Tongue (tissue), 2 donors: ENCODE data around the gene MORN5. TPM values are rescaled to one million over a fixed set of nuclear protein-coding genes. Genes with fewer than 3 reads are reported as not detected.

Source experiments
- DNase-seq: peaks from one replicate; pipeline ENCODE4 v3.0.0-alpha.2; 2015
- total RNA-seq: library from RNA; depleted of rRNA; stranded (reverse); fragments of >200 nt; gene quantifications from one replicate; pipeline ENCODE4 v1.2.3, GENCODE V29; 2014

MORN5 gene
- total RNA-seq, 1 donor from 2014 or later: not detected

DNA sequence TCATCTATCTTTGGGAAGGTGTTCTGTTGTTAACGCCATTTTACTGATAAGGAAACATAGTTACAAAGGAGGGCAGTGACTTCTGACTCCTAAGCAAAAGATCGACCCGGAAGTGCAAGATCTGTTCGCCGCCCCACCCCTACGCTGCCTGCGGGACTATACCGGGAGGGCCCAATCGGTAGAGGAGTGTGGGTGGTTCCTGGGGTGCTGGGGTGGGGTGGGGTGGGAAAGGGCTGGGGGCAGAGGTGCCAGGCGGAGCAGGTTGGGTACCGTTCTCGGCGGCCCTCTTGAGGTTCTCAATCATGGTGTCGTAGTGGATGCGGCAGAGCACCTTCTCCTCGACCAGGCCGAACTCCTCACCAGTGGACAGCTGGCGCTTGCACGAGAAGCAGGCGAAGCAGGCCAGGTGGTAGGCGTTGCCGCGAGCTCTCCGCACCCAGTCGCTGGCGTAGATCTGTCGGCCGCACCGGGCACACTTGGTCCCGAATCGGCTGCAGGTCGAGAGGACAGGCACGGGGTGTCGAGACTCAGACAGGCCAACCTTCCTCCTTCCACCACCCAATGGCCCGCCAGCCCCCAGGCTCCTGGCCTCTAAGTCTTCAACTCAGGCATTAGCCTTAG is 57.2 kb downstream of the MORN5 start:
- no peak for DNase-seq

DNA sequence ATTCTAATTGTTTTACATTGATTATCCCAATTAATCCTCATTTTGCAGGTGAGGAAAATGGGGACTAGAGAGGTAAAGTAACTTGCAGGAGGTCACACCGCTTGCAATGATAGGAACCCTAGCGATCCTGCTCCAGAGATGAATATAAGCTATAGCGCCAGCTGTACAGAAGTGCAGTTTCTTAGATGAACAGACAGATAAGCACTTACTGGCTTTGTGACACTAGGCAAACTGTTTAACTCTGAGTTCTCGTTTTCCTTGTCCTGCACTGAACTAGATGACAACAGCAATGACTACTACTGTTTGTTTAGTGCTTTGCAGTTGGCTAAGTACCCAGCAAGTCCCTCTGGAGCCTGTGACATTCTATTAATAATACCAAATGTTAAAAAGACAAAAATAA is 57.9 kb downstream of the MORN5 start:
- no peak for DNase-seq

DNA sequence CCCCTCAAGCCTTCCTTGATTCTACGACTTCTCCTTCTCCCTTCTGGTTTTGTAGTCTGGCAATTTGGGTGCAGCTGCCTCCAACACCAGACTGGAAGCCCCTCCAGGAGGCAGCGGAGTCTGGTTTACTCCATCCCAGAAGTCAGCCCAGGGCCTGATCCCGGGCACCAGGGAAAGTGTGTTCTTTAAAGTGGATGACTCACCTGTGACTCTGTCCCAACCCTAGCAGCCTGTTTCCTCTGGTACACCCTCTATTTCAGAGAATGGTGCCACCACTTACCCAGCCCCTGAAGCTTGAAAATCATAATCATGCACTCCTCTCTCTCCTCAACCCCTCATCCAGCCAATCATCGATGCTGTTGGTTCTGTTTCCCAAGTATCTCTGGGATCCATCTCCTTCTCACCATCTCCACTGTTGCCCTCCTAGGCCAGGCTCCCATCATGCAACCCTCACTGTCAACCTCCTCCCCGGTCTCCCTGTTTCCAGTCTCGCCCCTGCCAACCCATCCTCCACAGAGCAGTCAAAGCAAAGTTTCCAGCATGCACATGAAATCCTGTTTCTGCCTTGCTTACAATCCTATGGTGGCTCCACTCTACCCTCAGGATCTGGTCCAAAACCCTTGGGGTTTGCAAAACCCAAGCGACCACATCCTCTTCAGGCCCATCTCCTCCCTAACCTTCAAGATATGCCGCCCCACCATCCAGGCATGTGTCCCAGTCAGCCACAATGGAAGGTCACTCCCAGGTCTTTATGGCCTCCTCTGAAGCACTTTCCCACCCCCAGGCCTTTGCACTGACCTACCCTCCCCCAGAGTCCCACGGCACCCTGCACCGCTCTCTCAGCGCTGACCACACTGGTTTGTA is 58.6 kb downstream of the MORN5 start:
- no peak for DNase-seq

DNA sequence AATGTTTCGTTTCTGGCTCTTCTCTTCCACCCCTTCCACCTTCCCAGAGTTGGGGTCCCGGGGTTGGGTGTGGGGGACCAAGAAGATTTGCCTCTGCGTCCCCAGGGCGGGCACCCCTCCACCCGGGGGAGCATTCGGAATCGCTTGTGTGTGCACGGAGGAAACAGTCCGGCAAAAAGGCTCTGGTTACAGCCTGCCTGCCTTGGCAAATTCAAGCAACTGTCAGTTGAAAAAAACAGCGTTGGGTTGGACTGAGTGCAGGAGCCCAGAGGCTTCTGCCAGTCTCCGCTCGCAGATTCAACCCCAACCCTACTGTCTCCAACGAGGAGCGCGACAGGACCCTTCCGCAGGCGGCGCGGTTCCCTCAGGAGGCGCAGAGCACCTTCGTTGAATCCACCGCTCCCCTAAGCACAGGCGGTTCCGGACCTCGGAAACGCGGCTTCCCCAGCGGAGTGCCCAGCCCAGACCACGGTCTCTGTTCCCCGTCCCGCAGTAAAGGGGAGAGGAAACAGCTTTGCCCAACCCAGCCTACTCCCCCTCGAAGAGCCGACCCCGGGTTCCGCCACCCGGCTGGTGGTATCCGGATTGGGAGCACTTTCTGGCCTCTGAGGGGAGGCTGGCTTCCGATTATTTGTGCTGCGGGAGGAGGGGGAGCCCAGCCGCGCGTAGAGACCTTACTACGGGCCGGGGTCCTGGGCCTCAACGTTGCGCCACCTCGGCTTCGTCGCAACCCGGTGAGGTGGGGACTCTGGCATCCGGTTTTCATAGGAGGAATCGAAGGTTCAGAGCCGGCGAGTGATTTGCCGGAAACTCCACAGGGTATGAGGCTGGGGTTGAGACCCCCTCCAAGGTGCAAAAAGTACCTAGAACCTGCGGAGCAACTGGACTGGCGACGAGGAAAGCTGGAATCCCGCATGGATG is 59.5 kb downstream of the MORN5 start:
- DNase-seq: peak; percentile 64

DNA sequence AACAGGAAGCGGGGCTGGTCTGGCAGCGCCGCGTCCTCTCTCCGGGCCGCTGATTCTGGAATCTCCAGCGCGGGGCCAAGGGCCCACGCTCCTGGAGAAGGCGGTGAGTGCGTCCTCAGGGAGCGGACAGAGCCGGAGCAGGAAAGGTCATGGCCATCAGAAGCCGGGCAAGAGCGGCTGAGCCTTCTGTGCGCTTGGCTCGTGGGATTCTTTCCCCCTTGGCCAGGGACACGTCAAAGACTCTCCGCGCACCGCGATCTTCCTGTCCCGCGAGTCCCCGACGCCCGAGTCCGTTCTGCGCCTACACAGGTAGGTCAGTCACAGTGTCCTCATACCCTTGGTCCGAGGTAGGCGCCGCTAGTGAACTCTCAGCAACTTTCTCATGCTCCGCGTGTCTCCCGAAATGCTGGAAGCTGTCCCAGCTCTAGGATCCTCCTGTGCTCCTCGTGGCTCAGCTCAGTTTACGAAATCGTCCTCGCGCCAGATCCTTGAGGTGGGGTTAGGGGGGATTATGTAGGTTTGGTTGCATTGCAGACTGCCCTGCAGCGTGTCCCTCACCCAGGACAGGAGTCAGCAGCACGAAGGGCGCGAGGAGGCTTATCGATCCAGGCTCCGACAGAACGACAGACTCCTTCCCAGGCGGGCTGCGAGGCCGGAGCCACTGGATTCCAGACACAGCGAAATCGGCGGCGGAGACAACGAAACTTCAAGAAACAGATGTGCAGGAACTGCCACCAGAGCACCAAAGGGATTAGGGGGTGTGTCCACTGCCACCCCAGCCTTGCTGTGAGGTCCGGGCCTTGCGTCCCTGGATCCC is 60.4 kb downstream of the MORN5 start:
- DNase-seq: peak; percentile 61

DNA sequence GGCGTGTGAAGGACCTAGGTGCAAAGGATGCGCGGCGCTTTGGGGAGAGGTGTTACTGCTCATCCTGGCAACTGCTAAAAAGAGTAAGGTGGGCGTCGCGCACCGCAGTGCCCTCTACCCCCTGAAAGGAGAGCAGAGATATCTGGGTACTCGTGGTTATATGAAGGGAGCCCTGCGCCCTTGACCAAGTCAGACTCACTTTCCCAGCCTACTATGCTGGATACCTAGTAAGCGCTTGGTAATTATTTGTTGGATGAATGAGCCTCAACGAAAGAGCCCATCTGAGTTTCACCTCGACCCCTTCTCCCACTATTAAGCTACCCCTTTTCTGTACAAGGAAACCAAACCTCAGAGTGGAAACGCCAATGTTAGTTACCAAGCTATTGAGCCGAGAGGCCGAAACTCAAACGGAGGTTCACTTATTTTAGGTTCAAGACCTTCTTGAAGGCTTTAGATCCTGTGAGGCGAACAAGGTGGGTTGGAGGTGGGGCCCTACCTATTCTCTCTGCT is 61.0 kb downstream of the MORN5 start:
- no peak for DNase-seq

DNA sequence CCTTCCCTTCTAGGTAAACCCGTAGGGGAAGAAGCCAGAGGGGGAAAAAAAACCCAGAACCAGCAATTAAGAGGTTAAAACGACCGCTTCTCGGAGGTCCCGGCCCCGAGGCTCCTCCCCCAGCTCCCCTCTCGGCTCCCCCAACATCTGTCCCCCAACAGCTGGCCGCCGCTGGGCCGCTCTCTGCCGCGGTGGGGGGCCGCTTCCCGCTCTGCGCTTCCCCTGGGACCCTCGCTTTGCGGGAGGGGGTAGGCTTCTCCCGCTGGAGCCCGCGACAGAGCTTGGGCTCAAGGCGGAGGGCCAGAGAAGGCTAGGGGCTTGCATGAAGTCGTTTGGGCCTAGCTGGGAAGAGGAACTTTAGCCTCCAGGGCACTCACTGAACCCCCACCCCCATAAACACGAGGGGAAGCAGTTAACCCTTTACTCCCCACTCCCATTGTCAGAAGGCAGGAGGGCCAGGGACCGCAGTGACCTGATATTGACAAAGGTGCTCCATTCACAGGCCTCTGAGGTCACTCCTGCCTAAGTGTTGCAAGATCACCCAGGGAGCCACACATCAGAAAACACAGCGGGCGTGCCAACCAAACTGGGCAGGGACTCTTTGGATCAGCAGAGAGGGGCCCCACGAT is 61.6 kb downstream of the MORN5 start:
- DNase-seq: peak; percentile 85

DNA sequence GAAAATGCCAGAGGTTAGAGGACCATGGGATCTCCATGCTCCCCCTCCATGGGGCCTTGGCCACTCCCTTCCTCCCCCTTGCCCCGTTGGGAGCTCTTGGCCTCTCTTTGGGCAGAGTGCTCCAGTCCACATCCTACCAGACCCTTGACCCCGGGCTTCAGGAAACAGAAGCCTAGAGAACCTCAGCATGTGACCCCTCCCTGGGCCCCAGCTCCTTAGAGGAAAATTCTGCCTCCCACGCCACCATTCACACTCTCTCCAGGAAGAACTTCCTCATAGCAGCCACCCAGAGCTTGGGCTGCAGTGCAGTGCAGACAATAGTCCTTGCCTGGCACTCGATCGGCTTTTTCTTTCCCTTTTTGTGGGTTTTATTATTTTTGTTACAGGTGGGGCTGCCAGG is 63.1 kb downstream of the MORN5 start:
- no peak for DNase-seq

DNA sequence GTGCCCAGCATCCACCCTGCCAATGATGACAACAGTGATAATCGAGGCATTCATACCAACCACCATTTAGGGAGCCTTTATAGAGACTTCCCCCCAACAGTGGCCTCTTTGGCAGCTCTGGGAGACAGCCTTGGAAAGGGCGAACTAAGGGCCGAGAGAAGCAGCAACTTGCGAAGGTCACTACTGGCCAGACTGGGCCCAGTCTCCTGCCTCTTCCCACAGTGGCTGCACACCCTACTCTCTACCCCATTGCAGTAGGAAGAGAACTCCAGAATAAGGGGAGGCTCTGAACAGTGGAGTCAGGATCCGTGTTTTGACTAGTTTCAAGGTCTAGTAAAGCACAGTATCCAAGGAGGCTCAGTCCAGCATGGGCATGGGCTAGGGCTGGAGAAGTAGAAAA is 63.7 kb downstream of the MORN5 start:
- no peak for DNase-seq

DNA sequence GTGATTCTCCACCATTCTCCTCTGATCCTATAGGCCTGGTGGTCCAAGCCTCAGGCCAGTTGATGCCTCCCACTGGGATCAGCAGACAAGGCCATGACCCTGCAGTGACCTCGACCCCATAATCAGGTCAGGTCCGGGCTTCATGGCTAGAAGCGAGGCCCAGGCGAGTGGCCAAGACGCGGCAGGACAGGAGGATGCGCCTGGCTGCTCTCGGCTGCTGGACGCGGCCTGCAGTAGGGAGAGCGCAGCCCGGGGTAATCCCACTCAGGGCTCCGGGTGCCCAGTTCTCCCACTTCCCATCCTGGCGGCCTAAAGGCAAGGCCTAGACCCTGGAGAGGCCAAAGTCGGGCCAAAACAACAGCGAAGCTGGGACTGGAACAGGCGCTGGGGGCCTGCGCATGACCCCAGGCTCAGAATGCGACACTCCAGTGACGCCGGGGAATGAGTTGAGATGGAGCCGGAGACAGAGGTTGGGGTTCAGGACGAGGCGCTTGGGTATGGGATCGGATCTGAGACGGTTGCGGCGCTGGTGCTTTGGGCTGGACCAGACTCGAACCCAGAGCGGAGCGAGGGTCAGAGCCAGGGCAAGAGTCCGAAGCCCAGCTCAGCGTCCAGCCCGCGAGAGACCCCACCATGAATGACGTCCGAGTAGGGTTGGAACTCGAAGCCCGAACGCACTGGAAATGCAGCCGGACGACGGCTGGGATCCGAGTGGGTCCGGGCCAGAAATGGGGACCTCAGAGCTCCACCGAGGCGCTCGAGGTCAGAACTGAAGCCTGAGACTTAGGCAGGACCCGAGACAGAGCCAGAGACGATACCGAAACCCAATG is 65.8 kb downstream of the MORN5 start:
- no peak for DNase-seq

DNA sequence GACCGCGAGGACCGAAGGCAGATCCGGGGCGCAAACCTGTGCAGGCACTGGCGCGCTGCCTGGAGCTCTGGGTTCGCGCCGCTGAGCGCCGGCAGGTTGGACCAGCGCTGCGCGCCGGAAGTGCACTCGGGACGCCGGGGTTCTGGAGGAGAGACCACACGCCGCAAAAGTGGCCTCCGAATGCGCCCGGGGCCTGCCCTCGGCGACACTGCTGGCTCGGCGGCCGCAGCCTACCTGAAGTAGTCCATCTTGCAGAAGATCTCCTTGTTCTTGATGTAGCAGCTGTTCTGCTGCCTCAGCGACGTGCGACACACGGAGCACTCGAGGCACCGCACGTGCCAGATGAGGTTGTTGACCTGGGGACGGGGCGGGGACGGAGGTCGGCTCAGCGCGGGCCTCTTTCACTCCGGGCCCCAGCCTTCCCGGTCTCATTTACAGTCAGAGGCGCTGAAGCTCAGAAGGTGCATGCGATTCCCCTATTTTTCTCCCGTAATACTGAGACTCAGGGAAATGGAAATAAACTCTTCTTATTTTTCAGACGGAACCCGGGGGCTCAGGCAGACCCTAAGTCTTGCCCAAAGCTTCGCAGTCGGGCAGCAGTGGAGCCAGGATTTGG is 66.5 kb downstream of the MORN5 start:
- DNase-seq: no peak

DNA sequence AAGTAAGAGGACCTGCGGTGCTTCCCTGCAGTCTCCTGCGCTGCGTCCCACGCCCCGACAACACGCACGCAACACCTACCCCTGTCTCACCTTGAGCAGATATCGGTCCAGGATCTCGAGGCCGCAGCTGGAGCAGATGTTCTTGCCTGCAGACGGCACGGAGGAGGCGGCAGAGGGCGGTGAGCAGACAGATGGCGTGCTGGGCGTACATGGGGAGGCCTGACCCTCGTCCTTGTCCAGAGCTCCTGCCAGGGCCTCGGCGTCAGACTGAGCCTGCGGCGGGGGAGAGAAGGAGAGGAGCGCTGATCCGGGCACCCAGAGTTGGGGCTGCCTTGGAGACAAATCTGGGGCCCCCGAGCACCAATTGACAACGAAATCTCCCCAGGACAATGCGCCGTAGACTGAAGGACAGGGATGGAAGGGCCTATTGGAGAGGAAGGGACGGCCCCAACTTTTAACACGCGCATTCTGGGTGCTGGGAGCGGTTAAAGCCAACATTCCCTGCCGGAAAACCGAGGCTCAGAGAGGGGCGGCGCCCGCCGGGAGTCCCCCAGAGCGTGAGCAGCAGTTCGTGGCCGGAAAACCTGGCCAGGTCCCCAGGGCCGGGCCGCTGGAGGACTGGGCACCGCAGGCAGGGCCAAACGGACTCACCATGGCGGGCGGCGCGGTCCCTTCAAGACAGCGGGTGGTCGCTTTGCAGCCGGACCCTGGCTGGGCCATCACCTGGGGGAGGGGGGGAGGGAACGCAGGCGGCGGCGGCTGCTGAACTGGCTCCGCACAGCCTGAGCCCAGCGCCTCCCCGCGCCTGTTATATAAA is 67.3 kb downstream of the MORN5 start:
- DNase-seq: no peak

DNA sequence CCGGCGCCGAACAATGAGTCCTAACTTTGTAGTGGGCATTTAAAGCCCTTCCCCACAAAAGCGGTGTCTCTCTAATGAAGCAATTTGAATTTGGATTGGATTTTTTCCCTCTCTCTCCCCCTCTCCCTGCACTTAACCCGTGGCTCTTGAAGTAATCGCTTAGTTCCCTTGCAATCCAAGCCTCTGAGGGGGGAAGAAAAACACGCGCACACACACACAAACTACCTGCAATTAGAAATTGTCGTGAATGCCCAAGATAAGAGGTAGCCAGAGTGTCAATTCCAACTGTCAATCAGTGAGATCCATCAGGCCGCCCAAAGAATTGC is 67.8 kb downstream of the MORN5 start:
- no peak for DNase-seq

DNA sequence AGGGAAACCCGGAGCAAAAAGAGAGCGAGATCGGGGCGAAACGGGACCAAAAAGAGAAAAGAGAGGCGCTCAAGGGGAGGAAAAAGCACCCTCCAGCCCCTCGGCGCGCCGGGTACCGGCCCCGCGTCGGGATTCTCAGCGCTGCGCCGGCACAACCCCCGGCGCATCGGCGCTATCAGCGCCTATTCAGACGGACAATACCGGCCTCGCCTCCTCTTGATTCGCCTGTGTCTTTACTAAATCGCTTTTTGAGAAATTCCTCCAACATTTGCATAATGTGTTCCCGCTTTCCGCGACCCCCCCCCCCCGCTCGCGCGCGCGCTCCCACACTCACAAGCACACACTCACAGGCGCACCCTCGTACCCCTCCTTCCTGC is 68.5 kb downstream of the MORN5 start:
- no peak for DNase-seq

DNA sequence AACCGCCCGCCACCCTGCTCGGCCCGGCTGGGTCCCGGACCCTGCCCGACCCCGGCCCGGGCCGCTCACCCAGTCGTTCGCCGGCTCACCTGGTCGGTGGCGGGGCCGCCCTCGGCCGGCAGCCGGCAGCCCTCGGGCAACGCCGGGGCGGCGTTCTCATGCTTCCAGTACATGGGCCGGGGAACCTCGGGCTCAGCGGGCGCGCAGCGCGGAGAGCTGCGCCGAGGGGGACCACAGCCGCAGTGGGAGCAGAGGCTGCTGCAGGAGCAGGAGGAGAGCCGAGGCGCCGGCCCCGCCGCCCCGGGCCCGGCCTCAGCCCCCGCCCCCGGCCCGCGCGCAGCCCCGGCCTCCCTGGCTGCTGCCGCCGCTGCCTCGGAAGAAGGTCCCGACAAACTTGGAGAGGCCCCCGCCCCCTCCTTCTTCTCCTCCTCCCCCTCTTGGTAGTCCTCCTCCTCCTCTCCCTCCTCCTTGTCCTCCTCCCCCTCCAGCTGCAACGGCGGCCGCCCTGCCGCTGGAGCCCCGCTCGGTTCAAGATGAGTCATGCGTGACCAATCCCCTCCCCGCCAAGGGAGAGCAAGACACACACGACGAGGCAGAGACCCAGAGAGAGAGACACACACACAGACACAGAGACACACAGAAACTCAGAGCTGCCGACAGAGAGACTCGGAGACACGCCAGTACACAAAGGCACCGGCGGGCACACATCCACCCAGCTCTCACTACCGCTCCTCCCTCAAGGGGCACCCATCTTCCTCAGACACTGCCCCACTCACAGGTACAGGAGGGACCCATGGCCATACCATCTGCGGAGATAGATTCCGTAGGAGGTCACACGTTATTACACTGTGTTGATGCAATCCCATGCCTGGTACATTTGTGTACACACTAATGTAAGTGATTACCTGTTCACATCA is 69.1 kb downstream of the MORN5 start, which contains the start of gene LHX6:
LHX6 (minus strand) TSS at position 390 of the 917 bp plus-strand sequence; CDS start at position 173, 217 bp downstream.
- peak; percentile 48 for DNase-seq

DNA sequence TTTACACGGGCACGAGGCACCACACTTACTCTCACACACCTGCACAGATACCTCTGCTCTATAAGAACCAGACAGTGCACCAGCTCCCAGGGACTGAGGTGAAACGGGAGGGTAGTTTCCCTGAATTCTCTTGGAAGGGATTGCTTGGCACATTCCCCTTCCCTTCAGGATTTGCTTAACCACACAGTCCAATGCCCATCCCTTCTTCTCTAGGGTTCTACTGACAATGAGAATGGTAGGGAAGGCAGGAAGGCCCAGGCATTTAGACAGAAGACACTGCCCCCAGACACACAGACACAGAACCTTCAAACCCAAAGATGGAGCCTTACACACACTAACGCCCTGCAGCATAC is 69.8 kb downstream of the MORN5 start:
- no peak for DNase-seq

DNA sequence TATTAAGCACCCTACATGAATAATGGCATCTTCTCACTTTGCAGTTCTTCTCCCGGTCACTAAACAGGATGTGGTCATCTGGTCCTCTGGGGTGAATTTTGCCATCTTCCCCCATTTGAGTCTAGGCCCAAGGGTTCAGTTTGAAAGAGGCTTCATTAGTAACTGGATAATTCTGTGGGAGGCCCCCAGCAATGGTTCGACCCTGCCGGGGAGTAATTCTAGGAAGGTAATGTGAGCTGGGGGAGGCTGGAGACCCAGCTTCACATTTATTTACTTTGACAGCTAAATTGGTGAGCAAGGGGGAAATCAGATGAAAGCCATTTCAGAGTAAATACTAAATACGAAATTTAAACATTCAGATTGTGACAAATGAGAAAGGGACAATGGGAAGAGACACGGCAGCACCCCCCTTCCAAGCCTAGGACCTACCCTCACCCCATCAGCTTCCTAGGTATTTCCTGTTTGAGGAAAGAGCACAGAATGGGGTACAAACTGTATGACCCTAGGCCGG is 73.1 kb downstream of the MORN5 start:
- no peak for DNase-seq
